Skin epidermis (tissue), 12 donors: ENCODE results near the gene MSN.
A peak's percentile ranks its signal among the peaks of the same experiment; 100 is the strongest.

Source experiments
- H3K27ac ChIP-seq, 21 experiments: fragments of 200-600 bp; sonication (generic) in 11 of 21; one replicate each; pipeline ENCODE4 v1.5.0; 2020; ENCODE audit warnings: mild to moderate bottlenecking in 3 of 21, inconsistent platforms in 2 of 21, moderate library complexity in 2 of 21
- H3K4me3 ChIP-seq, 7 experiments: fragments of 200-600 bp; sonication (generic) in 2 of 7; one replicate each; pipeline ENCODE4 v1.5.0; 2020; ENCODE audit warnings: inconsistent platforms in 2 of 7, mild to moderate bottlenecking in 2 of 7, moderate library complexity in 1 of 7

Gene MSN

GRCh38 chrX:65671286-65671685 is 3.8 kb downstream of the MSN start:
- H3K4me3 ChIP-seq: peak overlapping the region in 1 of 7 experiments; percentile 12
- peak overlapping the region in 15 of 21 experiments; percentile 9 to 89 (median 43) for H3K27ac ChIP-seq

- no peak overlapping the region for H3K4me3 ChIP-seq
- H3K27ac ChIP-seq: peak overlapping the region in 11 of 21 experiments; percentile 30 to 89 (median 59)
Observed at GRCh38 chrX:65671966-65672365, 4.5 kb downstream of the MSN start.

GRCh38 chrX:65673857-65674203 is 6.4 kb downstream of the MSN start:
- no peak overlapping the region for H3K4me3 ChIP-seq
- H3K27ac ChIP-seq: peak overlapping the region in 18 of 21 experiments; percentile 8 to 79 (median 70)

GRCh38 chrX:65674204-65674893 is 6.9 kb downstream of the MSN start:
- Histone ChIP-seq H3K27ac (peak overlapping the region in 18 of 21 experiments; percentile 22 to 79 (median 70)), H3K4me3 (no peak overlapping the region)

- peak overlapping the region in 19 of 21 experiments; percentile 14 to 88 (median 79) for H3K27ac ChIP-seq
- H3K4me3 ChIP-seq: no peak overlapping the region
Observed at GRCh38 chrX:65677954-65678469, 10.6 kb downstream of the MSN start.

GRCh38 chrX:65679071-65679540 is 11.7 kb downstream of the MSN start:
- Histone ChIP-seq H3K4me3 (no peak overlapping the region), H3K27ac (peak overlapping the region in 18 of 21 experiments; percentile 44 to 88 (median 80))

GRCh38 chrX:65681810-65682209 is 14.4 kb downstream of the MSN start:
- Histone ChIP-seq H3K4me3 (no peak overlapping the region), H3K27ac (no peak overlapping the region)

- Histone ChIP-seq H3K27ac (no peak overlapping the region), H3K4me3 (no peak overlapping the region)
Observed at GRCh38 chrX:65685112-65685511, 17.7 kb downstream of the MSN start.

GRCh38 chrX:65686236-65686635 is 18.8 kb downstream of the MSN start:
- H3K4me3 ChIP-seq: no peak overlapping the region
- H3K27ac ChIP-seq: peak overlapping the region in 10 of 21 experiments; percentile 2 to 52 (median 37)

- H3K4me3 ChIP-seq: no peak overlapping the region
- peak overlapping the region in 5 of 21 experiments; percentile 7 to 35 (median 11) for H3K27ac ChIP-seq
Observed at GRCh38 chrX:65687367-65687766, 19.9 kb downstream of the MSN start.

GRCh38 chrX:65688403-65688871 is 21.0 kb downstream of the MSN start:
- peak overlapping the region in 4 of 21 experiments; percentile 25 to 57 (median 31) for H3K27ac ChIP-seq

GRCh38 chrX:65689377-65689776 is 21.9 kb downstream of the MSN start:
- Histone ChIP-seq H3K27ac (peak overlapping the region in 5 of 21 experiments; percentile 24 to 57 (median 44)), H3K4me3 (no peak overlapping the region)

More at GRCh38 chrX:65688403-65688871, 21.0 kb downstream of the MSN start:
- no peak overlapping the region for H3K4me3 ChIP-seq

- Histone ChIP-seq H3K4me3 (no peak overlapping the region), H3K27ac (peak overlapping the region in 11 of 21 experiments; percentile 3 to 57 (median 29))
Observed at GRCh38 chrX:65690057-65690855, 22.8 kb downstream of the MSN start.

- Histone ChIP-seq H3K27ac (peak overlapping the region in 15 of 21 experiments; percentile 12 to 89 (median 43)), H3K4me3 (no peak overlapping the region)
Observed at GRCh38 chrX:65695849-65696449, 28.5 kb downstream of the MSN start.

- Histone ChIP-seq H3K4me3 (no peak overlapping the region), H3K27ac (peak overlapping the region in 18 of 21 experiments; percentile 31 to 89 (median 67))
Observed at GRCh38 chrX:65696613-65697012, 29.2 kb downstream of the MSN start.

GRCh38 chrX:65697211-65697641 is 29.8 kb downstream of the MSN start:
- Histone ChIP-seq H3K27ac (peak overlapping the region in 19 of 21 experiments; percentile 32 to 89 (median 66)), H3K4me3 (no peak overlapping the region)

- Histone ChIP-seq H3K27ac (peak overlapping the region in 20 of 21 experiments; percentile 1 to 89 (median 66)), H3K4me3 (no peak overlapping the region)
Observed at GRCh38 chrX:65697915-65698796, 30.7 kb downstream of the MSN start.

GRCh38 chrX:65702956-65703355 is 35.5 kb downstream of the MSN start:
- H3K27ac ChIP-seq: peak overlapping the region in 10 of 21 experiments; percentile 29 to 84 (median 61)
- H3K4me3 ChIP-seq: no peak overlapping the region

GRCh38 chrX:65705439-65705838 is 38.0 kb downstream of the MSN start:
- Histone ChIP-seq H3K4me3 (no peak overlapping the region), H3K27ac (peak overlapping the region in 18 of 21 experiments; percentile 14 to 84 (median 66))
